ENCODE measurements around the gene TPM1. TPM values are rescaled to one million over a fixed set of nuclear protein-coding genes. Genes with fewer than 3 reads are reported as not detected.

Gene TPM1
- total RNA-seq, 1 experiment from 2014 or later, result 421 TPM

DNA sequence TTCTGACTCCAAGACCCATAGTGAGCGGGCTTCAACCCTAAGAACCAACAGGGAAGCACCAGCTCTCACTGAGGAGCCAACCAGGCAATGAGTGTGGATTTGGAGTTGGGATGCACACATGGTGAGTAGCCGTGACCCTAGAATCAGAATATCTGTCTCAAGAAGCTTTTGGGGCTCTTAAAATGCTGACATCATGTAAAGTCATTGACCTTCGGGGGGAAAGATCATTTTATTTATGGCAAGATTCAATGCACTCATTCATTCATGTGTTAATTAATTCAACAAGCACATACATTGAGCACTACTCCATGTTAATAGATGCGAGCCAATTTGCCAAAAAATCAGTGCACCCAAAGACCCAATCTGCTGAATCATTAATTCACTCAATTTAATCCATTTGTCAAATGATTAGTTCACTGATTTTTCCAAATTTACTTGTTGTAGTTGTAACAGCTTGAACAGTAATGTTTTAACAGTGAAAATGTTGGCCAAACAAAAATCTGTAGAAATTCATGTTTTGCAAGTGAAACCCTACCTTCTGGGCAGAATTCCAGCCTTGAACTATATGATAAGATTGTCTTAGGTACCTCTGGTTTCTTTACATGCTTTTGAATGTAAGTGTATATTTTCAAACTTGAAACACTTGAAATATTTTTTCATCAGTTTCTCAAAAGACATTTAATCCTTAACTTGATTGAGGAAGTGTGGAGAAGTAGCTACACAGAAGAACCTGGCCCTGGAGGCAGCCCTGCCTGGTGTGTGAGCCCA lies 49.3 kb downstream of the TPM1 start:
- POLR2A ChIA-PET, result no interaction called here
- no peaks in the 10 kb centered on the region for H3K9me3 Mint-ChIP-seq
- H3K36me3 Mint-ChIP-seq, result no peaks in the 10 kb centered on the region; the same call in 1 of the 2 replicates
- no peaks in the 10 kb centered on the region for H3K27me3 Mint-ChIP-seq (ENCODE audit: low read depth)
- H3K4me1 Mint-ChIP-seq, result peaks cover 48% of the 10 kb centered on the region
- DNase-seq (ENCODE audit: low spot score) (no peak), ATAC-seq (no peak)
- TF ChIP-seq, protein P1, sequence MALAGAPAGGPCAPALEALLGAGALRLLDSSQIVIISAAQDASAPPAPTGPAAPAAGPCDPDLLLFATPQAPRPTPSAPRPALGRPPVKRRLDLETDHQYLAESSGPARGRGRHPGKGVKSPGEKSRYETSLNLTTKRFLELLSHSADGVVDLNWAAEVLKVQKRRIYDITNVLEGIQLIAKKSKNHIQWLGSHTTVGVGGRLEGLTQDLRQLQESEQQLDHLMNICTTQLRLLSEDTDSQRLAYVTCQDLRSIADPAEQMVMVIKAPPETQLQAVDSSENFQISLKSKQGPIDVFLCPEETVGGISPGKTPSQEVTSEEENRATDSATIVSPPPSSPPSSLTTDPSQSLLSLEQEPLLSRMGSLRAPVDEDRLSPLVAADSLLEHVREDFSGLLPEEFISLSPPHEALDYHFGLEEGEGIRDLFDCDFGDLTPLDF (CRISPR knock-in tag; IDR thresholded peaks at IDR 0.05), result no peak
- no peak for TF ChIP-seq FOXP1 (CRISPR knock-in tag; IDR thresholded peaks at IDR 0.05; ENCODE audit: borderline replicate concordance)
- no peak for TF ChIP-seq NFE2L1 (CRISPR knock-in tag; IDR thresholded peaks at IDR 0.05)
- TF ChIP-seq EMX1 (CRISPR knock-in tag; IDR thresholded peaks at IDR 0.05), result no peak
- TF ChIP-seq, protein P2, sequence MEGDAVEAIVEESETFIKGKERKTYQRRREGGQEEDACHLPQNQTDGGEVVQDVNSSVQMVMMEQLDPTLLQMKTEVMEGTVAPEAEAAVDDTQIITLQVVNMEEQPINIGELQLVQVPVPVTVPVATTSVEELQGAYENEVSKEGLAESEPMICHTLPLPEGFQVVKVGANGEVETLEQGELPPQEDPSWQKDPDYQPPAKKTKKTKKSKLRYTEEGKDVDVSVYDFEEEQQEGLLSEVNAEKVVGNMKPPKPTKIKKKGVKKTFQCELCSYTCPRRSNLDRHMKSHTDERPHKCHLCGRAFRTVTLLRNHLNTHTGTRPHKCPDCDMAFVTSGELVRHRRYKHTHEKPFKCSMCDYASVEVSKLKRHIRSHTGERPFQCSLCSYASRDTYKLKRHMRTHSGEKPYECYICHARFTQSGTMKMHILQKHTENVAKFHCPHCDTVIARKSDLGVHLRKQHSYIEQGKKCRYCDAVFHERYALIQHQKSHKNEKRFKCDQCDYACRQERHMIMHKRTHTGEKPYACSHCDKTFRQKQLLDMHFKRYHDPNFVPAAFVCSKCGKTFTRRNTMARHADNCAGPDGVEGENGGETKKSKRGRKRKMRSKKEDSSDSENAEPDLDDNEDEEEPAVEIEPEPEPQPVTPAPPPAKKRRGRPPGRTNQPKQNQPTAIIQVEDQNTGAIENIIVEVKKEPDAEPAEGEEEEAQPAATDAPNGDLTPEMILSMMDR (IDR thresholded peaks at IDR 0.05), result no peak
- TF ChIP-seq ETV6 (CRISPR knock-in tag; IDR thresholded peaks at IDR 0.05), result no peak
- no peak for TF ChIP-seq ESRRA (CRISPR knock-in tag; IDR thresholded peaks at IDR 0.05; ENCODE audit: borderline replicate concordance)
- TF ChIP-seq PRRX2 (CRISPR knock-in tag; IDR thresholded peaks at IDR 0.05), result no peak
- TF ChIP-seq HMGA2 (CRISPR knock-in tag; IDR thresholded peaks at IDR 0.05), result no peak
- TF ChIP-seq GTF2I (CRISPR knock-in tag; conservative IDR thresholded peaks at IDR 0.05), result no peak
- peak overlapping the region; percentile 78; the same call in 1 of the 2 replicates for H3K27ac Mint-ChIP-seq
- CTCF ChIA-PET, result interaction anchor here (1.1 to 3.9 kb wide), 2 partner anchors 9 to 44 kb away, joined by 3 to 61 read pairs; no protein-coding TSS in a partner anchor
- H3K4me3 Mint-ChIP-seq, result no peak overlapping the region

DNA sequence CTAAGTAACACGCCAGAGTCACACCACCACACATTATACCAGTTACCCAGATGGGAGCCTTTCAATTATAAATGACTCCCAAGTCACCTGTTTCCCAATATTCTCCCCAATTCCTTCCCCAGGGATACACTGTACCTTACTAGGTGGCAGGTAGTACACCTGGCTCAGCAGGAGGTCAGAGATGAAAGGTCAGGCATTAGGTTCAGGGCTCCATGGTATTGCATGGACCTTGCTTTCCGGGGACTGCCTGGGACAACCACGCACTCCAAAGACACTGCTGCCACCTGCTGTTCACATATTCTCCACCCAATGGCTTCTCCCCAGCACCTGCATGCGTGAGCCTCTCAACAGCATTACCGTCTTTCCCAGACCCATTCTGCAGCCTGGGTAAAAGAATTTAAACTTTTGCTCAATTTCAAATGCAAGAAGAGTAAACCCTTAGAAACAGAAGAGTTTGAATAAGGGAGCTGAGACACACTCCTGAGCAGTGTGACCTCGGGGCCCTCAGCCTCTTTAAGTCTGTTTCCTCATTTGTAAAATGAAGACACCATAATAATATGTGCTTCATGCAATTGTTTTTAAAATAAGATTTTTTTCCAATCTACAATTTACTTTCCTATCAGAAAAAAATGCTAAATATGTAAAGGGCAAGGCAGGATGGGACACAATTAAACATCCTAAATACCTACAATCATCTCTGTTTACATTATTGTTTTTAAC lies 51.1 kb downstream of the TPM1 start:
- Mint-ChIP-seq H3K9me3 (peaks cover 8% of the 10 kb centered on the region), H3K36me3 (peaks cover 7% of the 10 kb centered on the region), H3K4me1 (peaks cover 34% of the 10 kb centered on the region), H3K27me3 (ENCODE audit: low read depth) (no peaks in the 10 kb centered on the region), H3K27ac (no peak overlapping the region), H3K4me3 (no peak overlapping the region)
- DNase-seq (ENCODE audit: low spot score) (peak; percentile 85), ATAC-seq (peak; percentile 87)
- CTCF ChIA-PET, result interaction anchor here (0.6 to 4.2 kb wide), 11 partner anchors 20 to 351 kb away, joined by 3 to 45 read pairs (median 4); no protein-coding TSS in a partner anchor
- POLR2A ChIA-PET, result interaction anchor here (0.5 to 2.3 kb wide), 3 partner anchors 45 to 65 kb away, joined by 8 to 9 read pairs (median 8); no protein-coding TSS in a partner anchor
- TF ChIP-seq, protein P3, sequence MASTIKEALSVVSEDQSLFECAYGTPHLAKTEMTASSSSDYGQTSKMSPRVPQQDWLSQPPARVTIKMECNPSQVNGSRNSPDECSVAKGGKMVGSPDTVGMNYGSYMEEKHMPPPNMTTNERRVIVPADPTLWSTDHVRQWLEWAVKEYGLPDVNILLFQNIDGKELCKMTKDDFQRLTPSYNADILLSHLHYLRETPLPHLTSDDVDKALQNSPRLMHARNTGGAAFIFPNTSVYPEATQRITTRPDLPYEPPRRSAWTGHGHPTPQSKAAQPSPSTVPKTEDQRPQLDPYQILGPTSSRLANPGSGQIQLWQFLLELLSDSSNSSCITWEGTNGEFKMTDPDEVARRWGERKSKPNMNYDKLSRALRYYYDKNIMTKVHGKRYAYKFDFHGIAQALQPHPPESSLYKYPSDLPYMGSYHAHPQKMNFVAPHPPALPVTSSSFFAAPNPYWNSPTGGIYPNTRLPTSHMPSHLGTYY (CRISPR knock-in tag; IDR thresholded peaks at IDR 0.05), result no peak
- TF ChIP-seq TEAD1 (CRISPR knock-in tag; IDR thresholded peaks at IDR 0.05) (peak; percentile 49; the same call in 1 of the 2 replicates), FOXJ3 (CRISPR knock-in tag; IDR thresholded peaks at IDR 0.05; ENCODE audit: borderline replicate concordance) (no peak), OVOL2 (CRISPR knock-in tag; IDR thresholded peaks at IDR 0.05; ENCODE audit: borderline replicate concordance) (no peak), SP1 (CRISPR knock-in tag; conservative IDR thresholded peaks at IDR 0.05) (no peak), JAZF1 (CRISPR knock-in tag; IDR thresholded peaks at IDR 0.05) (no peak), GABPB1 (CRISPR knock-in tag; IDR thresholded peaks at IDR 0.05) (peak; percentile 62; the same call in 1 of the 2 replicates)
- TF ChIP-seq, protein P4, sequence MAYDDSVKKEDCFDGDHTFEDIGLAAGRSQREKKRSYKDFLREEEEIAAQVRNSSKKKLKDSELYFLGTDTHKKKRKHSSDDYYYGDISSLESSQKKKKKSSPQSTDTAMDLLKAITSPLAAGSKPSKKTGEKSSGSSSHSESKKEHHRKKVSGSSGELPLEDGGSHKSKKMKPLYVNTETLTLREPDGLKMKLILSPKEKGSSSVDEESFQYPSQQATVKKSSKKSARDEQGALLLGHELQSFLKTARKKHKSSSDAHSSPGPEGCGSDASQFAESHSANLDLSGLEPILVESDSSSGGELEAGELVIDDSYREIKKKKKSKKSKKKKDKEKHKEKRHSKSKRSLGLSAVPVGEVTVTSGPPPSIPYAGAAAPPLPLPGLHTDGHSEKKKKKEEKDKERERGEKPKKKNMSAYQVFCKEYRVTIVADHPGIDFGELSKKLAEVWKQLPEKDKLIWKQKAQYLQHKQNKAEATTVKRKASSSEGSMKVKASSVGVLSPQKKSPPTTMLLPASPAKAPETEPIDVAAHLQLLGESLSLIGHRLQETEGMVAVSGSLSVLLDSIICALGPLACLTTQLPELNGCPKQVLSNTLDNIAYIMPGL (CRISPR knock-in tag; IDR thresholded peaks at IDR 0.05), result 0 out of 2 replicates have a peak, but pooled peaks have one; percentile 30
- TF ChIP-seq, protein P5, sequence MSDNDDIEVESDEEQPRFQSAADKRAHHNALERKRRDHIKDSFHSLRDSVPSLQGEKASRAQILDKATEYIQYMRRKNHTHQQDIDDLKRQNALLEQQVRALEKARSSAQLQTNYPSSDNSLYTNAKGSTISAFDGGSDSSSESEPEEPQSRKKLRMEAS (CRISPR knock-in tag; IDR thresholded peaks at IDR 0.05), result 0 out of 2 replicates have a peak, but pooled peaks have one; percentile 38
- TF ChIP-seq, protein P6, sequence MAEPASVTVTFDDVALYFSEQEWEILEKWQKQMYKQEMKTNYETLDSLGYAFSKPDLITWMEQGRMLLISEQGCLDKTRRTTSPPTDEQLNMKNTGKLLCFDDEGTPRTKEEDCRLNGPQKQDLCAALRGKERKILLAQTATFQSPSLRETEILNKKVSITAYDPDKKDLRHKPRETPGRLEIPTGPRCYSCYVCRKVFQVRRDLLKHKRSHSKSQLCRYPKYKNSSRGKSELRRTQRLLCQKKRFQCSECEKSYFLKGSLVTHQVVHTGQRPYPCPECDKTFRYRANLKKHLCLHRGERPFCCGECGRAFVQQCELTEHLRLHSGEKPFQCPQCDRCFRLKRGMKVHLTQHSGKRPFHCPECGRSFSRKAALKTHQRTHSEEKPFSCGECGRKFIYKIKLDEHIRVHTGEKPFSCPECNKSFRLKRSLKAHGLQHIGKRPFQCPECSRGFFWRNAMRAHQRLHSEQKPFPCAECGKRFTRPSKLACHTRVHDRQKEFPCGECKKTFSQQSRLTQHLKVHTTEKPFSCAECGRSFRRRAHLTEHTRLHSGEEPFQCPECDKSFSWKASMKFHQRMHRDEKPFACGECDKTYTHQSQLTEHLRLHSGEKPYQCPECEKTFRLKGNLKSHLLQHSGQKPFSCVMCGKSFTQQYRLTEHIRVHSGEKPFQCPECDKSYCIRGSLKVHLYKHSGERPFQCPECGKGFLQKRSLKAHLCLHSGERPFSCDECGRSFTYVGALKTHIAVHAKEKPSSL (CRISPR knock-in tag; conservative IDR thresholded peaks at IDR 0.05), result no peak
- TF ChIP-seq, protein P7, sequence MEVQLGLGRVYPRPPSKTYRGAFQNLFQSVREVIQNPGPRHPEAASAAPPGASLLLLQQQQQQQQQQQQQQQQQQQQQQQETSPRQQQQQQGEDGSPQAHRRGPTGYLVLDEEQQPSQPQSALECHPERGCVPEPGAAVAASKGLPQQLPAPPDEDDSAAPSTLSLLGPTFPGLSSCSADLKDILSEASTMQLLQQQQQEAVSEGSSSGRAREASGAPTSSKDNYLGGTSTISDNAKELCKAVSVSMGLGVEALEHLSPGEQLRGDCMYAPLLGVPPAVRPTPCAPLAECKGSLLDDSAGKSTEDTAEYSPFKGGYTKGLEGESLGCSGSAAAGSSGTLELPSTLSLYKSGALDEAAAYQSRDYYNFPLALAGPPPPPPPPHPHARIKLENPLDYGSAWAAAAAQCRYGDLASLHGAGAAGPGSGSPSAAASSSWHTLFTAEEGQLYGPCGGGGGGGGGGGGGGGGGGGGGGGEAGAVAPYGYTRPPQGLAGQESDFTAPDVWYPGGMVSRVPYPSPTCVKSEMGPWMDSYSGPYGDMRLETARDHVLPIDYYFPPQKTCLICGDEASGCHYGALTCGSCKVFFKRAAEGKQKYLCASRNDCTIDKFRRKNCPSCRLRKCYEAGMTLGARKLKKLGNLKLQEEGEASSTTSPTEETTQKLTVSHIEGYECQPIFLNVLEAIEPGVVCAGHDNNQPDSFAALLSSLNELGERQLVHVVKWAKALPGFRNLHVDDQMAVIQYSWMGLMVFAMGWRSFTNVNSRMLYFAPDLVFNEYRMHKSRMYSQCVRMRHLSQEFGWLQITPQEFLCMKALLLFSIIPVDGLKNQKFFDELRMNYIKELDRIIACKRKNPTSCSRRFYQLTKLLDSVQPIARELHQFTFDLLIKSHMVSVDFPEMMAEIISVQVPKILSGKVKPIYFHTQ (CRISPR knock-in tag; IDR thresholded peaks at IDR 0.05), result no peak
